A549 (cell line): Measurements from ENCODE around the gene GANAB.

Experiments
- BHLHE40 ChIP-seq: IDR thresholded peaks from 2 replicates; pipeline ENCODE4 v1.6.1; 2012; ENCODE audit warnings: low read depth, low read length, inconsistent platforms
- CBX2 ChIP-seq: fragments of 200-600 bp; sonication (generic); IDR thresholded peaks from 2 replicates; pipeline ENCODE4 v1.6.1; 2016; ENCODE audit warnings: low read depth, mild to moderate bottlenecking, borderline replicate concordance
- ESRRA ChIP-seq: fragments of 150-350 bp; IDR thresholded peaks from 2 replicates; pipeline ENCODE4 v1.6.1; 2014; ENCODE audit warnings: mild to moderate bottlenecking, low read length, borderline replicate concordance
- HDAC2 ChIP-seq: fragments of 200-600 bp; sonication (generic); IDR thresholded peaks from 2 replicates; pipeline ENCODE4 v1.6.1; 2016
- HES2 ChIP-seq: fragments of >200 bp; sonication (Bioruptor Twin); formaldehyde crosslinking; IDR thresholded peaks from 2 replicates; pipeline ENCODE4 v1.6.1; 2016
- HOXA7 ChIP-seq: fragments of 250-450 bp; sonication (Bioruptor Pico); IDR thresholded peaks from 2 replicates; pipeline ENCODE4 v1.5.0; 2020; ENCODE audit warnings: mild to moderate bottlenecking, moderate library complexity
- JUN ChIP-seq, 2 experiments: fragments of >200 bp; sonication (Bioruptor Twin); formaldehyde crosslinking; IDR thresholded peaks; 2 replicates in 1 of 2; 3 replicates in 1 of 2; pipeline ENCODE4 v1.6.1; 2016 to 2017
- KDM1A ChIP-seq: fragments of 200-600 bp; sonication (generic); IDR thresholded peaks from 2 replicates; pipeline ENCODE4 v1.6.1; 2016; ENCODE audit warnings: low read depth, mild to moderate bottlenecking
- MAX ChIP-seq: IDR thresholded peaks from 2 replicates; pipeline ENCODE4 v1.6.1; 2012
- RCOR1 ChIP-seq: fragments of 150-350 bp; IDR thresholded peaks from 2 replicates; pipeline ENCODE4 v1.6.1; 2014; ENCODE audit warnings: antibody characterized with exemption, low read length, low read depth
- TP53 ChIP-seq: fragments of 250-450 bp; sonication (Bioruptor Pico); IDR thresholded peaks from 2 replicates; pipeline ENCODE4 v1.5.0; 2021; ENCODE audit warnings: mild to moderate bottlenecking, moderate library complexity
- ZSCAN20 ChIP-seq: fragments of 250-450 bp; sonication (Bioruptor Pico); IDR thresholded peaks from 2 replicates; pipeline ENCODE4 v1.8.0; 2022; ENCODE audit warnings: mild to moderate bottlenecking, moderate library complexity
- TF ChIP-seq, protein P1 (sequence below): fragments of >200 bp; sonication (Bioruptor Twin); formaldehyde crosslinking; IDR thresholded peaks from 3 replicates; pipeline ENCODE4 v1.5.1; 2016

GRCh38 chr11:62647609-62648005 lies 1.2 kb upstream of the GANAB start:
- TF ChIP-seq, protein P1, sequence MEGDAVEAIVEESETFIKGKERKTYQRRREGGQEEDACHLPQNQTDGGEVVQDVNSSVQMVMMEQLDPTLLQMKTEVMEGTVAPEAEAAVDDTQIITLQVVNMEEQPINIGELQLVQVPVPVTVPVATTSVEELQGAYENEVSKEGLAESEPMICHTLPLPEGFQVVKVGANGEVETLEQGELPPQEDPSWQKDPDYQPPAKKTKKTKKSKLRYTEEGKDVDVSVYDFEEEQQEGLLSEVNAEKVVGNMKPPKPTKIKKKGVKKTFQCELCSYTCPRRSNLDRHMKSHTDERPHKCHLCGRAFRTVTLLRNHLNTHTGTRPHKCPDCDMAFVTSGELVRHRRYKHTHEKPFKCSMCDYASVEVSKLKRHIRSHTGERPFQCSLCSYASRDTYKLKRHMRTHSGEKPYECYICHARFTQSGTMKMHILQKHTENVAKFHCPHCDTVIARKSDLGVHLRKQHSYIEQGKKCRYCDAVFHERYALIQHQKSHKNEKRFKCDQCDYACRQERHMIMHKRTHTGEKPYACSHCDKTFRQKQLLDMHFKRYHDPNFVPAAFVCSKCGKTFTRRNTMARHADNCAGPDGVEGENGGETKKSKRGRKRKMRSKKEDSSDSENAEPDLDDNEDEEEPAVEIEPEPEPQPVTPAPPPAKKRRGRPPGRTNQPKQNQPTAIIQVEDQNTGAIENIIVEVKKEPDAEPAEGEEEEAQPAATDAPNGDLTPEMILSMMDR, result no peak
- no peak for TF ChIP-seq BHLHE40
- no peak for TF ChIP-seq CBX2
- TF ChIP-seq HOXA7 (CRISPR knock-in tag), result no peak
- TF ChIP-seq KDM1A, result no peak
- no peak for TF ChIP-seq HDAC2
- TF ChIP-seq JUN (IDR thresholded peaks at IDR 0.05), result no peak
- TF ChIP-seq MAX, result no peak
- no peak for TF ChIP-seq ESRRA
- no peak for TF ChIP-seq ZSCAN20
- no peak for TF ChIP-seq HES2
- no peak for TF ChIP-seq TP53 (CRISPR knock-in tag)
- TF ChIP-seq RCOR1, result no peak
